HG03457 (cell line): ENCODE data around the gene DENND10.
"Not testable (repeated sequence)": the region's sequence is repeated elsewhere in the genome, so short reads cannot be mapped to it uniquely, and the experiment has no call there.

Source experiments
- ATAC-seq: cut with Tn5 transposase; IDR thresholded peaks from one replicate; pipeline ENCODE4 v1.9.1; 2021; ENCODE audit warnings: moderate number of reproducible peaks; ENCODE audit not compliant: unreplicated experiment

The DENND10 gene

DNA sequence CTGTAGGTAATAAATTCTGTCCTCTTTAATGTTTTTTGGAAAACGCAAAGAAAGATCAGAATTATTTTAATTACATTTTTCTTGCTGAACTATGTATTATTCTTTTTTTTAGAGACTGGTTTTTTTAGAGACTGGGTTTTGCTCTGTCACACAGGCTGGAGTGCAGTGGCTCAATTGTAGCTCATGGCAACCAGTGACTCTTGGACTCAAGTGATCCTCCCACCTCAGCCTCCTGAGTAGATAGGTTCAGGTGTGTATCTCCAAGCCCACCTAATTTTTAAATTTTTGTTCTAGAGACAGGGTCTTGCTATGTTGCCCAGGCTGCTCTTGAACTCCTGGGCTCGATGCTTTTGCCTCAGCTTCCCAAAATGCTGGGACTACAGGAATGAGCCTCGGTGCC lies 5.3 kb upstream of the DENND10 start:
- no peak for ATAC-seq

DNA sequence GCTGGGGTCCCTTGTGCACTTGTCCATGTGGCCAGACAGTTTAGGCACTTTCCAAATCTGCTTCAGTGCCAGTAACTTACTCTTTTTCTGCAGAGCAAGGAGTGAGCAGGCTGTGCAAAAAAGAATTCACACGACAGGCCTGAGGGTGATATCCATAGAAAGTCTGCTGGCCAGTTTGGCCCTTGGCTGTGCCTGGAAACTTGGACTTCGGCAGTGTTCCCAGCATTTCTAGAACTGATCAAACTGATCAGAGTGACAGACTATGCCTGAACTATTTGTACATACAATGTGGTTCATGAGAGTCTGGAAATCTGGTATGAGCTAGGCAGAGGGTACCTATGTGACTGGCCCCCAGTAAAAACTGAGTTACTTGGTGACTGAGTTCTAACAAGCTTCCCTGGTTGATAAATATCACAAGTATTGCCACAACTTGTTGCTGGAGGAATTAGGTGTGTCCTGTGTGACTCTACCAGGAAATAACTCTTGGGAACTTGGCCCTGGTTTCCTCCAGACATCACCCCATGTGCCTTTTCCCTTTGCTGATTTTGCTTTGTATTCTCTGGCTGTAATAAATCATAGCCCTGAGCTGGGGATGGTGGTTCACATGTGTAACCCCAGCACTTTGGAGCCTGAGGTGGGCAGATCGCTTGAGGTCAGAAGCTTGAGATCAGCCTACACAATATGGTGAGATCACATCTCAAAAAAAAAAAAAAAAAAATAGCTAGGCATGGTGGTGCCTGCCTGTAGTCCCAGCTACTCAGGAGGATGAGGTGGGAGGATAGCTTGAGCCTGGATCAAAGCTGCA lies 3.3 kb upstream of the DENND10 start:
- no peak for ATAC-seq

- no peak for ATAC-seq
These were observed 2.4 kb upstream of the DENND10 start for GRCh38 chr10:119101366-119102098.

DNA sequence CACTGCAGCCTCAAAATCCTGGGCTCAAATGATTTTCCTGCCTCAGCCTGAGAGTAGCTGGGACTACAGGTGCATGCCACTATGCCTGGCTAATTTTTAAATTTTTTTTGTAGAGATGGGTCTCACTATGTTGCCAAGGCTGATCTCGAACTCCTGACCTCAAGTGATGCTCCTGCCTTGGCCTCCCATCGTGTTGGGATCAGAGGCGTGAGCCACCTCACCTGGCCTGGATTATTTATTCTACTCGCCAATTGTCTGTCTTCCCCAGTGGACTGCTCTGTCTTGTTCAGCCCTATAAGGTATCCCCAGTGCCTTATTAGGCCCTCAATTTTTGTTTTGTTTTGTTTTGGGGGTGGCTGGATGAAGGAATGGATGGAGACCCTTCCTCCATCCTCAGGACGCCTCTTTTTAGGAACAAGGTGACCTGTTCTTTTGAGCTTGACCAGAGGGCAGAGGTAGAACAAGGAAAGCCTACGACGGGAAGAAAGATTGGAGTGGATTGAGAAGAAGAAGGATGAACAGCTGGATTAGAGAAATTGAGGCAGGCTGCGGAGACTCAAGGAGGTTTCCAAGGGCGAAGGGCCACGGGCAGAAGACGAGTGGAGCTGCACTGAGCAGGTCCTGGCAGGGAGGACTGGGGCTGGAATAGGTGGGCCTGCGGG lies 541 bp upstream of the DENND10 start:
- ATAC-seq, result no peak

DNA sequence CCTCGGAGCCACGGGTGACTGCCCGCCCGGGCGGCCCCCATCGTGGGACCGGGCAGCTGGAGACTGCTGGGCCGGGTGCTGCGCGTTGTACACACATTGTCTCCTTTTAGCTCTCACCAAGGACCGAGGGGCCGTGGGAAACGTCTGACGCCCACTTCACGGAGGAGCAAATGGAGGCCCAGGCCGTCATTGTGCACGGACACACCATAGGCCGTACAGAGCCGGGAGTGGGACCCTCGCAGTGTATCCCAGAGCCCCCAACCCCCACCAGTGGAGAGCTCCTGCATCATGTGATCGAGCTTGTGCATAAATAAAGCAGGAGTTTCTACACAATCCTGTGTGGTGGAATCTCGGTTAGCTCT lies 722 bp downstream of the DENND10 start:
- ATAC-seq, result no peak

DNA sequence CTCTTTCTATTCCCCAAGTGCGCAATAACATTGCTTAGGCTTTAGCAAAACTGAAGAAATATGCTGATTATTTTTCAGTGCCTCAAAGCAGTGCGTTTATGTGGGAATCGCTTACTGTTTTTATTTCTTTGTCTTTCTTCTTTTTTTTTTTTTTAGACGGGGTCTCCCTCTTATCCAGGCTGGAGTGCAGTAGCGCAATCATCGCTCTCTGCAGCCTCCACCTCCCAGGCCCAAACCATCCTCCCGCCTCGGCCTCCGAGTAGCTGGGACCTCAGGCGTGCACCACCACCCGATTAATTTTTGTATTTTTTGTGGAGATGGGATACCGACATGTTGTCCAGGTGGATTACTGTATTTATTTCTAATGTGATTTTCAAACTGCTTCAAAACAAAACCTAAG lies 1.2 kb downstream of the DENND10 start:
- ATAC-seq, result no peak

GRCh38 chr10:119105899-119106298 lies 2.0 kb downstream of the DENND10 start:
- ATAC-seq, result not testable (repeated sequence)

- not testable (repeated sequence) for ATAC-seq
These were observed 3.2 kb downstream of the DENND10 start for GRCh38 chr10:119107106-119107505.

DNA sequence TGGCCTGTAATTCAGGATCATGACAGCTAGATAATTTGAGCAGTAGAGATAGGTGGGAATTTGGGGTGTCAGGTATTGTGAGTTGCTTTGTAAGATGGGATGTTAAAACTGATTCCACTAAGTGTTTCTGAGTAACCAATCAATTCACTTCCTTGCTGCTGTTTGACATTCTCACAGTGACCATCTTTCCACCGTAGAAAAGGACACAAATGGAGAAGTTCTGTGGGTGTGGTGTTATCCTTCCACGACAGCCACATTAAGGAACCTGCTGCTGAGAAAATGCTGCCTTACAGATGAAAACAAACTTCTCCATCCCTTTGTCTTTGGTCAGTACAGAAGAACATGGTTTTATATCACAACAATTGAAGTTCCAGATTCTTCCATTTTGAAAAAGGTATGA lies 3.9 kb downstream of the DENND10 start:
- not testable (repeated sequence) for ATAC-seq

DNA sequence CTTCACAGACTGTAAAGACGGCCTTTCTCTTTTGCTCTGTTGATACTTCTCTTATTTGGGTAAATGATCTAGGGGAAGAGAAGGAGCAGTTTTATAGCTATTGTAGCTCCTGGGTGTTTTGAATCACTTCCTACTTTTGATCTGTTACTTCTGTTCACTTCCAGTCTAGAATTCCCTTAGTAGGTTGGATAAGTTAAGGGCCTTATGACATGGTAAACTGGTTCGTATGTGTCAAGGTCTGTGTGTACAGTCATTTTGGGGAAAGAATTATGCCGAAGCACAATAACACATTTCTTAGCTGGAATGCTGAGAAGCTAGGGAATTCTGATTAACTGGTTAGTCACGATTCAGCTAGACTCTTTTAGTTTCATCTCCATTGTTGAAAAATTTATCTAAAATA lies 8.1 kb downstream of the DENND10 start:
- ATAC-seq, result no peak

DNA sequence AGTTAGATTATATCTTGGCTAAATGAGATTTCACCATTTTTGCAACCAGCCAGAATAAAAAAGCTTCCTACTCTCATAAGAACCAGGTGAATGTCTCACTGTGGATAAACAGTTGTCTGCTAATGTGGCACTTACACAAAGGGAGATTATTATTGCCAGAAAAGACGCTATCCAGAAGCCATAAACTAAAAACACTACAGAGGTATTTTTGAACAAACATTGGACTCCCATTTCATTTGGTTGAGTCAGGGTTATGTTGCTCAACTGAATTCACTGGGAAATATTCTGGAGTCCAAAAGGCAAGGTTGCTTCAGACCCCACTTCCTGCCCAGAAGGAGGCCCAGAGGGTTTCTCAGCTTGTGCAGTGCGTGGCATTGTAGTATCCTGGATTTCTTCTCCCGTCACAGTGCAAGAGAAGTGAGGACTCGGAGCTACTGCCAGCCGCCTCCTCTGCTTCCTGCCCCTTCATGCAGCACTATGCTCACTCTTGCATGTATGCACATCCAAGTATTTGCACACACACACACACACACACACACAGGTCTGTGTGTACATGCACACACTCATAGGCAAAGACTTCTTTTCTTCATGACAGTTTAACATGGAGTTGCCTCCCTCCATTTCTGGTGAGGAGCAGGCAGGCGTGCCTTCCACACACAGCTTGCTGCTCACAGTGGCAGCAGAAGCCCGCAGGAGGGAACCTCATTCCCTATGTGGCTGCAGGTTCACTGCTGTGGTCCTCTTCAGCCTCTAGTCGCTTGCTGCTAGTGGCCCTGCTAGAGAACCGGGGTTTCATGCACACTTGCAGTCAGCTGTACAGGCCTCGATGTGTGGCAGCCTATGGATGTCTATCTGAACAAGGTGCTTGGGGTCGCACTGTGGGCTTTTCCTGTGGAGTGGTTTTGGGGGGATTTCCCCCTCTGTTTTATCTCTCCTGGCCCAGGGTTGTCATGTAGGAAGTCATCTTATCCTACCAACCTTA lies 10.1 kb downstream of the DENND10 start:
- ATAC-seq, result no peak

DNA sequence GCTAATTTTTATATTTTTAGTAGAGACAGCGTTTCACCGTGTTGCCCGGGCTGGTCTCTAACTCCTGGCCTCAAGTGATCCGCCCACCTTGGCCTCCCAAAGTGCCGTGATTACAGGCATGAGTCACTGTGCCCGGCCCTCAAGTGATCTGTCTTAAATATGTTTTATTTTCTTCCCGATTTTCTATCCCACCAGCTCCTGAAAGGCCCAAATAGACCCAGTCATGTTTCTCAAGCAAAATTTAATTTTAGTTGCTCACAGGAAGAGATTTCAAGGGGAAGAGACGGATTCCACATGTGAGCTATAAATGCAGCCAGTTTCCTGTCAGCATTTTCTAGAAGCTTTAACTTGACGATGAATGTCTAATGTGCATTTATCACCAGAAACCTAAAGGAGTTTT lies 12.0 kb downstream of the DENND10 start:
- ATAC-seq, result no peak

DNA sequence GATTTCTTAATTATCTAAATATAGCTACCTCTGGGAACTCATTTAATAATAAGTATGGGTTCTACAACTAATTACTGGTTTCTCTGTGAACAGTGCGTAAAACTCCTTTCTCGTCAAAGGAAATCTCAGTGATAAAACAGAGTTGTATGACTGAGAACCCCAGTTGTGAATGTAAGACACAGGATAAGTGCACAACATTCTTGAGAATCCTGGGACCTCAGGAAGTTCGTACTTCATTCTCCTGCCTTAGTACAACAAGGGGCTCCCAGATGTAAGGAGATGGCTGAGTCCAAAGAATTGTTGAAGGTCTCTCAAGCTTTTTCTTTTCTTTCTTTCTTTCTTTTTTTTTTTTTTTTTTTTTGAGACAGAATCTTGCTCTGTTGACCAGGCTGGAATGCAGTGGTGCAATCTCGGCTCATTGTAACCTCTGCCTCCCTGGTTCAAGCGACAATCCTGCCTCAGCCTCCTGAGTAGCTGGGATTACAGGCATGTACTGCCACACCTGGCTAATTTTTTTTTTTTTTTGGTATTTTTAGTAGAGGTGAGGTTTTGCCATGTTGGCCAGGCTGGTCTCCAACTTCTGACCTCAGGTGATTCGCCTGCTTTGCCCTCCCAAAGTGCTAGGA lies 12.5 kb downstream of the DENND10 start:
- no peak for ATAC-seq

DNA sequence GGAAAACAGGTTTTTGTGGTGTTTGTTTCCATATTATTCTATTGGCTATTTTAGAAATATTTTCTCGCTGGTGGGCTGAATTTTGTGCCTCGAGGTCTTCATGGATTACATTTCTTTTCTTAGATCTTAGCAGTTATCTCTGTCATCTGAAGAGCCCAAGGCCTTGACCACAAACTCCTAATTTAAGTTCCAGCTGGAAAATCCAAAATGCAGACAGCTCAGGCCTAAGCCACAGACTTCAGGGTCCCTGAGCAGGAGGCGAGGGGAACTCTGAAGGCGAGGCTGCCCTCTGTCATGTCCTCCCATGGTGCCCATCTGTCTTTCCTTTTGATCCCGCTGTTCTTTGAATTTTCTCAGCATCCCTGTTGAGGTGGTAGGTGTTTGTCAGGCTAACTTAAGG lies 14.3 kb downstream of the DENND10 start:
- no peak for ATAC-seq

- ATAC-seq, result no peak
These were observed 15.5 kb downstream of the DENND10 start for GRCh38 chr10:119119400-119119799.

- ATAC-seq, result peak; percentile 80
These were observed 16.5 kb downstream of the DENND10 start for GRCh38 chr10:119120413-119120867.

GRCh38 chr10:119120875-119121274 lies 17.0 kb downstream of the DENND10 start:
- no peak for ATAC-seq

DNA sequence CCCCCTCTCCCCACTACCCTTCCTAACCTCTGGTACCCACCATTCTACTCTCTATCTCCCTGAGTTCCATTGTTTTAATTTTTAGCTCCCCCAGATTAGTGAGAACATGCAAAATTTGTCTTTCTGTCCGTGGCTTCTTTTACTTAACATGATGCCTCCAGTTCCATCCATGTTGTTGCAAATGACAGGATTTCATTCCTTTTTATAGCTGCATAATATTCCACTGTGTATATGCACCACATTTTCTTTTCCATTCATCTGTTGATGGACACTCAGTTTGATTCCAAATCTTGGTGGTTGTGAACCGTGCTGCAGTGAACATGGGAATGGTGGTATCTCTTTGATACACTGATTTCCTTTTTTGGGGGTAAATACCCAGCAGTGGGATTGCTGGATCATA lies 22.0 kb downstream of the DENND10 start:
- ATAC-seq, result no peak

GRCh38 chr10:119129721-119130120 lies 25.8 kb downstream of the DENND10 start:
- no peak for ATAC-seq
